Sigmoid colon (tissue), 4 donors: ENCODE measurements around the gene SCLY.

ENCODE experiments used
- EP300 ChIP-seq, 4 donors: sonication (generic); formaldehyde crosslinking; IDR thresholded peaks; one replicate each; pipeline ENCODE4 v1.6.1; 2017; ENCODE audit warnings: antibody characterized with exemption in 4 of 4
- POLR2A ChIP-seq, 2 donors: fragments of 450-650 bp; IDR thresholded peaks; one replicate each; pipeline ENCODE4 v1.6.1; 2016; ENCODE audit warnings: antibody characterized with exemption in 2 of 2, mild to moderate bottlenecking in 2 of 2, moderate library complexity in 2 of 2
- TF ChIP-seq, protein P1 (sequence below), 4 experiments: fragments of 450-650 bp in 3 of 4; fragments of 200-600 bp in 1 of 4; IDR thresholded peaks; one replicate each; pipeline ENCODE4 v1.5.1; 2016 to 2019; ENCODE audit warnings: antibody characterized with exemption in 4 of 4, mild to moderate bottlenecking in 3 of 4, moderate library complexity in 2 of 4

DNA sequence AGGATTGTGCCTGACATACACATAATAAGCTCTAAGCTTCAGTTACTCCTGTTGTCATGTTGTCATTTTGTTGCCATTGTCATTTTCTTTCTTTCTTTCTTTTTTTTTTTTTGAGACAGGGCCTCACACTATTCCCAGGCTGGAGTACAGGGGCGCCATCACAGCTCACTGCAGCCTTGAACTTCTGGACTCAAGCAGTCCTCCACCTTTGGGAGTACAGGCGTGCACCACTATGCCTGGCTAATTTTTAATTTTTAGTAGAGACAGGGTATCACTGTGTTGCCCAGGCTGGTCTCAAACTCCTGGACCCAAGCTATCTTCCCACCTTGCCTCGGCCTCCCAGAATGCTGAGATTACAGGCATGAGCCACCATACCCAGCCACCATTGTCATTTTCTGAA, 30.9 kb upstream of the SCLY start:
- TF ChIP-seq, protein P1, sequence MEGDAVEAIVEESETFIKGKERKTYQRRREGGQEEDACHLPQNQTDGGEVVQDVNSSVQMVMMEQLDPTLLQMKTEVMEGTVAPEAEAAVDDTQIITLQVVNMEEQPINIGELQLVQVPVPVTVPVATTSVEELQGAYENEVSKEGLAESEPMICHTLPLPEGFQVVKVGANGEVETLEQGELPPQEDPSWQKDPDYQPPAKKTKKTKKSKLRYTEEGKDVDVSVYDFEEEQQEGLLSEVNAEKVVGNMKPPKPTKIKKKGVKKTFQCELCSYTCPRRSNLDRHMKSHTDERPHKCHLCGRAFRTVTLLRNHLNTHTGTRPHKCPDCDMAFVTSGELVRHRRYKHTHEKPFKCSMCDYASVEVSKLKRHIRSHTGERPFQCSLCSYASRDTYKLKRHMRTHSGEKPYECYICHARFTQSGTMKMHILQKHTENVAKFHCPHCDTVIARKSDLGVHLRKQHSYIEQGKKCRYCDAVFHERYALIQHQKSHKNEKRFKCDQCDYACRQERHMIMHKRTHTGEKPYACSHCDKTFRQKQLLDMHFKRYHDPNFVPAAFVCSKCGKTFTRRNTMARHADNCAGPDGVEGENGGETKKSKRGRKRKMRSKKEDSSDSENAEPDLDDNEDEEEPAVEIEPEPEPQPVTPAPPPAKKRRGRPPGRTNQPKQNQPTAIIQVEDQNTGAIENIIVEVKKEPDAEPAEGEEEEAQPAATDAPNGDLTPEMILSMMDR (IDR thresholded peaks at IDR 0.05): no peak
- no peak for TF ChIP-seq EP300 (IDR thresholded peaks at IDR 0.05)
- TF ChIP-seq POLR2A (IDR thresholded peaks at IDR 0.05): no peak
